H1 (cell line): ENCODE data around the gene PFKM. TPM values are rescaled to one million over a fixed set of nuclear protein-coding genes. Genes with fewer than 3 reads are reported as not detected.

Source experiments
- CTCF ChIA-PET: fragments of 300-600 bp; sonication (Branson Sonifier 250); formaldehyde crosslinking; loops from one replicate; lab custom pipeline; 2021; ENCODE audit not compliant: partially characterized antibody; lab: Charles Lee
- POLR2A ChIA-PET: fragments of 300-600 bp; sonication (Branson Sonifier 250); formaldehyde crosslinking; loops from one replicate; lab custom pipeline; 2021; ENCODE audit warnings: inconsistent platforms; ENCODE audit not compliant: partially characterized antibody; lab: Charles Lee
- DNase-seq, 2 experiments: peaks; one replicate each; pipeline versions ENCODE4 v3.0.0 to v3.0.0-alpha.2; 2010 to 2022; ENCODE audit warnings: low spot score in 2 of 2, low read depth in 1 of 2, mixed read lengths in 1 of 2
- FAIRE-seq: peaks from 2 replicates; lab custom pipeline; 2011; peaks lifted over from hg19 to GRCh38; lab: Jason Lieb, UNC
- H2AFZ ChIP-seq: 2 replicates; pipeline ENCODE4 v1.8.1; 2012; ENCODE audit warnings: low read length, inconsistent platforms
- H2AK5ac ChIP-seq: 2 replicates; pipeline ENCODE4 v1.6.1; 2013; ENCODE audit warnings: low read depth, low read length
- H2BK120ac ChIP-seq: replicated peaks from 2 replicates; pipeline ENCODE3; 2013; ENCODE audit warnings: low read depth, low read length, inconsistent platforms
- H2BK12ac ChIP-seq: 2 replicates; pipeline ENCODE4 v1.6.1; 2013; ENCODE audit warnings: low read depth, low read length
- H2BK15ac ChIP-seq: 2 replicates; pipeline ENCODE4 v1.6.1; 2013; ENCODE audit warnings: low read length
- H2BK20ac ChIP-seq: 2 replicates; pipeline ENCODE4 v1.6.1; 2013; ENCODE audit warnings: low read length
- H2BK5ac ChIP-seq: 2 replicates; pipeline ENCODE4 v1.6.1; 2013; ENCODE audit warnings: low read depth, low read length
- H3K14ac ChIP-seq: 2 replicates; pipeline ENCODE4 v1.6.1; 2013; ENCODE audit warnings: inconsistent platforms; ENCODE audit not compliant: insufficient read length
- H3K18ac ChIP-seq: 2 replicates; pipeline ENCODE4 v1.6.1; 2013; ENCODE audit warnings: low read length; ENCODE audit errors: extremely low read depth
- H3K23ac ChIP-seq: 2 replicates; pipeline ENCODE4 v1.6.1; 2013; ENCODE audit warnings: inconsistent platforms; ENCODE audit not compliant: insufficient read length
- H3K23me2 ChIP-seq: 2 replicates; pipeline ENCODE4 v1.6.1; 2013; ENCODE audit warnings: low read depth, low read length
- H3K27ac ChIP-seq: 2 replicates; pipeline ENCODE4 v1.6.1; 2011; ENCODE audit warnings: low read depth, low read length, inconsistent platforms
- H3K27me3 ChIP-seq, 4 experiments: replicated peaks in 1 of 4; 1 replicate in 1 of 4; 2 replicates in 3 of 4; pipeline versions ENCODE4 v1.6.1 to v1.8.1; 2011 to 2013; ENCODE audit warnings: low read length in 3 of 4, mild to moderate bottlenecking in 3 of 4, inconsistent platforms in 2 of 4, mixed read lengths in 2 of 4, moderate library complexity in 1 of 4; ENCODE audit not compliant: control insufficient read depth in 3 of 4, insufficient read depth in 3 of 4; ENCODE audit errors: extremely low read depth in 1 of 4
- H3K36me3 ChIP-seq, 4 experiments: 2 replicates each; pipeline versions ENCODE4 v1.6.1 to v1.8.1; 2011 to 2013; ENCODE audit warnings: mild to moderate bottlenecking in 4 of 4, low read length in 3 of 4, moderate library complexity in 2 of 4, control low read depth in 1 of 4, inconsistent platforms in 1 of 4; ENCODE audit not compliant: insufficient read depth in 4 of 4, control insufficient read depth in 2 of 4
- H3K4ac ChIP-seq: replicated peaks from 2 replicates; pipeline ENCODE3; 2013; ENCODE audit warnings: low read length, low read depth, mixed read lengths, inconsistent platforms; ENCODE audit not compliant: insufficient read length
- H3K4me1 ChIP-seq, 4 experiments: replicated peaks in 1 of 4; 1 replicate in 1 of 4; 2 replicates in 3 of 4; pipeline versions ENCODE4 v1.6.1 to v1.8.1; 2011 to 2013; ENCODE audit warnings: low read length in 3 of 4, inconsistent platforms in 2 of 4, mixed read lengths in 1 of 4; ENCODE audit not compliant: insufficient read depth in 4 of 4, control insufficient read depth in 3 of 4
- H3K4me2 ChIP-seq, 2 experiments: 2 replicates each; pipeline versions ENCODE4 v1.6.1 to v1.8.1; 2011 to 2013; ENCODE audit warnings: low read depth in 2 of 2, low read length in 2 of 2, control low read depth in 1 of 2, inconsistent platforms in 1 of 2, mild to moderate bottlenecking in 1 of 2; ENCODE audit not compliant: insufficient read depth in 1 of 2
- H3K4me3 ChIP-seq, 4 experiments: fragments of 200-600, 300-600 bp in 1 of 4; sonication (generic), shearing (Covaris generic), sonication (Bioruptor Twin) in 1 of 4; 2 replicates each; pipeline versions ENCODE4 v1.5.1 to v1.8.1; 2011 to 2016; ENCODE audit warnings: low read length in 4 of 4, low read depth in 3 of 4, control low read depth in 2 of 4, inconsistent platforms in 2 of 4, mild to moderate bottlenecking in 2 of 4, mixed read lengths in 1 of 4, moderate library complexity in 1 of 4; ENCODE audit not compliant: insufficient read depth in 2 of 4; ENCODE audit errors: extremely low read depth in 1 of 4
- H3K56ac ChIP-seq: replicated peaks from 2 replicates; pipeline ENCODE3; 2013; ENCODE audit warnings: low read depth, mild to moderate bottlenecking, mixed read lengths, low read length, inconsistent platforms; ENCODE audit not compliant: insufficient read length
- H3K79me1 ChIP-seq: 2 replicates; pipeline ENCODE4 v1.6.1; 2013; ENCODE audit warnings: low read depth, low read length, control low read depth
- H3K79me2 ChIP-seq, 2 experiments: 2 replicates each; pipeline versions ENCODE4 v1.6.1 to v1.8.1; 2012 to 2013; ENCODE audit warnings: low read length in 2 of 2, mild to moderate bottlenecking in 2 of 2, inconsistent platforms in 1 of 2; ENCODE audit not compliant: insufficient read depth in 2 of 2, control insufficient read depth in 1 of 2
- H3K9ac ChIP-seq, 4 experiments: replicated peaks in 1 of 4; 1 replicate in 1 of 4; 2 replicates in 3 of 4; pipeline versions ENCODE4 v1.6.1 to v1.8.1; 2011 to 2013; ENCODE audit warnings: low read depth in 3 of 4, low read length in 3 of 4, control low read depth in 2 of 4, mild to moderate bottlenecking in 2 of 4, moderate library complexity in 2 of 4, inconsistent platforms in 1 of 4; ENCODE audit errors: extremely low read depth in 1 of 4
- H3K9me3 ChIP-seq, 2 experiments: 2 replicates each; pipeline versions ENCODE4 v1.6.1 to v1.8.1; 2012 to 2013; ENCODE audit warnings: mild to moderate bottlenecking in 2 of 2, moderate library complexity in 2 of 2, control low read depth in 1 of 2, inconsistent platforms in 1 of 2, low read depth in 1 of 2, low read length in 1 of 2, mixed read lengths in 1 of 2; ENCODE audit not compliant: insufficient read depth in 2 of 2
- H4K20me1 ChIP-seq, 2 experiments: replicated peaks in 1 of 2; 2 replicates each; pipeline versions ENCODE3 to v1.8.1; 2011 to 2013; ENCODE audit warnings: inconsistent platforms in 2 of 2, low read length in 2 of 2, mild to moderate bottlenecking in 1 of 2; ENCODE audit not compliant: insufficient read depth in 2 of 2, control insufficient read depth in 1 of 2
- H4K5ac ChIP-seq: 2 replicates; pipeline ENCODE4 v1.6.1; 2013; ENCODE audit warnings: low read length, low read depth, mixed read lengths, inconsistent platforms; ENCODE audit not compliant: insufficient read length
- H4K8ac ChIP-seq: 2 replicates; pipeline ENCODE4 v1.8.0; 2013; ENCODE audit warnings: mild to moderate bottlenecking, moderate library complexity, low read length, inconsistent platforms; ENCODE audit not compliant: insufficient read depth; ENCODE audit errors: extremely low read depth
- H4K91ac ChIP-seq: replicated peaks from 2 replicates; pipeline ENCODE3; 2013; ENCODE audit warnings: low read length, mixed read lengths, inconsistent platforms; ENCODE audit not compliant: insufficient read length
- CBX5 ChIP-seq: fragments of 300-800, 300-1000 bp; sonication (generic); IDR thresholded peaks from 2 replicates; pipeline ENCODE4 v1.7.1; 2016; ENCODE audit warnings: antibody characterized with exemption, low read length, low read depth
- GABPA ChIP-seq: IDR thresholded peaks from 2 replicates; pipeline ENCODE4 v1.6.1; 2011; ENCODE audit warnings: mild to moderate bottlenecking, low read length, moderate library complexity, borderline replicate concordance; ENCODE audit not compliant: insufficient read depth
- HDAC2 ChIP-seq, 2 experiments: fragments of 300-600 bp in 1 of 2; sonication (generic) in 1 of 2; IDR thresholded peaks; 2 replicates each; pipeline ENCODE4 v1.6.1; 2011 to 2012; ENCODE audit warnings: low read depth in 2 of 2, low read length in 2 of 2, mild to moderate bottlenecking in 2 of 2, moderate library complexity in 2 of 2, borderline replicate concordance in 1 of 2, inconsistent platforms in 1 of 2
- KDM5A ChIP-seq: fragments of 200-600 bp; IDR thresholded peaks from 2 replicates; pipeline ENCODE4 v1.7.1; 2012; ENCODE audit warnings: mild to moderate bottlenecking, low read length, inconsistent platforms, mixed read lengths
- PHF8 ChIP-seq: fragments of 200-600 bp; sonication (generic); conservative IDR thresholded peaks from 2 replicates; pipeline ENCODE4 v1.7.1; 2012; ENCODE audit warnings: low read depth, mild to moderate bottlenecking, inconsistent platforms, low read length, moderate library complexity
- RNF2 ChIP-seq: fragments of 200-900, 300-1000 bp; sonication (generic); IDR thresholded peaks from 2 replicates; pipeline ENCODE4 v1.7.1; 2016; ENCODE audit warnings: borderline replicate concordance, low read depth, mild to moderate bottlenecking, antibody characterized with exemption, low read length; ENCODE audit not compliant: poor library complexity, severe bottlenecking; ENCODE audit errors: missing control alignments
- TCF12 ChIP-seq: IDR thresholded peaks from 2 replicates; pipeline ENCODE4 v1.6.1; 2011; ENCODE audit warnings: low read depth, mild to moderate bottlenecking, low read length
- WGBS, 2 experiments: shearing (Covaris generic) in 1 of 2; methylation state at CpG; one replicate each; pipeline versions ENCODE4 v1.1.6 to v1.1.7; 2013 to 2015; ENCODE audit warnings: low lambda C conversion rate in 2 of 2, mixed read lengths in 2 of 2, inconsistent platforms in 1 of 2, low coverage in 1 of 2, missing lambda C conversion rate in 1 of 2; ENCODE audit not compliant: insufficient replicate concordance in 2 of 2, insufficient coverage in 1 of 2, insufficient read length in 1 of 2; ENCODE audit errors: extremely low coverage in 1 of 2, missing lambda C conversion rate in 1 of 2; 5-methylcytosine and 5-hydroxymethylcytosine counted together
- polyA plus RNA-seq, 7 experiments: library from polyadenylated mRNA; depleted of rRNA in 3 of 7; stranded (reverse) in 5 of 7; unstranded in 2 of 7; fragments of >200 nt in 5 of 7; fragments of 200-250 nt in 2 of 7; gene quantifications; 1 replicate in 5 of 7; 2 replicates in 1 of 7; 4 replicates in 1 of 7; pipeline versions ENCODE4 v1.2.1 to v1.2.3, GENCODE V29; 2011 to 2013; ENCODE audit warnings: missing spikeins in 2 of 7, mixed read lengths in 2 of 7
- total RNA-seq: library from RNA; stranded (reverse); fragmentation: NEBNext Ultra II Directional; extraction: Animal tissue kit (Norgen Biotek cat#: 25700); gene quantifications from 2 replicates; pipeline ENCODE4 v1.2.1, GENCODE V29; 2021
- TF ChIP-seq, protein P1 (sequence below), 3 experiments: IDR thresholded peaks; 1 replicate in 2 of 3; 2 replicates in 1 of 3; pipeline versions ENCODE4 v1.5.1 to v1.6.1; 2011; ENCODE audit warnings: low read length in 3 of 3, mild to moderate bottlenecking in 3 of 3, inconsistent platforms in 2 of 3, low read depth in 1 of 3, moderate library complexity in 1 of 3; ENCODE audit not compliant: insufficient read depth in 1 of 3; ENCODE audit errors: control extremely low read depth in 1 of 3

The PFKM gene
- total and polyA plus RNA-seq, 2 of the 8 experiments (the other 6 are each of a cell fraction or from before 2014, with no cell fraction given) = 62.6 to 106 TPM

DNA sequence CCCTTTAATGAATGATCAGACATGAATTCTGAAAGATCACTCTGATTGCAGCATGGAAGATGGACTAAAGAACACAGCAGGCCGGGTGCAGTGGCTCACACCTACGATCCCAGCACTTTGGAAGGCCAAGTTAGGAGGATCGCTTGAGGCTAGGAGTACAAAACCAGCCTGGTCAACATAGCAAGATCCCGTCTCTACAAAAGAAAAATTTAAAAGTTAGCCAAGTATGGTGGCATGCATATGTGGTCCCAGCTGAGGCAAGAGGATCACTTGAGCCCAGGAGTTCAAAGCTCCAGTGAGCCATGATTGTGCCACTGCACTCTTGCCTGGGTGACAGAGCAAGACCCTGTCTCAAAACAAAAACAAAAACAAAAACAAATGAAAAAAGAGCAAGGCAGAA lies 48.4 kb upstream of the PFKM start:
- H3K9me3 ChIP-seq = no peaks in the 10 kb centered on the region
- POLR2A ChIA-PET = interaction anchor here (0.9 kb wide), 1 partner anchor 35 kb away, joined by 3 read pairs; no protein-coding TSS in a partner anchor
- FAIRE-seq (no peak), DNase-seq (no peak)
- H3K9ac ChIP-seq = no peak overlapping the region
- no peak overlapping the region for H3K18ac ChIP-seq
- no peaks in the 10 kb centered on the region for H3K23me2 ChIP-seq
- no peak overlapping the region for H4K8ac ChIP-seq
- peaks cover 0 to 1% (median 0%) of the 10 kb centered on the region in 4 experiments; a peak in 1 of 7 replicates for H3K27me3 ChIP-seq
- no peaks in the 10 kb centered on the region; the same call in 1 of the 2 replicates for H3K79me1 ChIP-seq
- H3K79me2 ChIP-seq = no peaks in the 10 kb centered on the region
- TF ChIP-seq RNF2 (no peak), GABPA (no peak), TCF12 (no peak), PHF8 (no peak), KDM5A (no peak), CBX5 (no peak), HDAC2 (IDR thresholded peaks at IDR 0.05; ENCODE audit: borderline replicate concordance in 1 of 2, low read depth in 2 of 2, low read length in 2 of 2) (no peak)
- TF ChIP-seq, protein P1, sequence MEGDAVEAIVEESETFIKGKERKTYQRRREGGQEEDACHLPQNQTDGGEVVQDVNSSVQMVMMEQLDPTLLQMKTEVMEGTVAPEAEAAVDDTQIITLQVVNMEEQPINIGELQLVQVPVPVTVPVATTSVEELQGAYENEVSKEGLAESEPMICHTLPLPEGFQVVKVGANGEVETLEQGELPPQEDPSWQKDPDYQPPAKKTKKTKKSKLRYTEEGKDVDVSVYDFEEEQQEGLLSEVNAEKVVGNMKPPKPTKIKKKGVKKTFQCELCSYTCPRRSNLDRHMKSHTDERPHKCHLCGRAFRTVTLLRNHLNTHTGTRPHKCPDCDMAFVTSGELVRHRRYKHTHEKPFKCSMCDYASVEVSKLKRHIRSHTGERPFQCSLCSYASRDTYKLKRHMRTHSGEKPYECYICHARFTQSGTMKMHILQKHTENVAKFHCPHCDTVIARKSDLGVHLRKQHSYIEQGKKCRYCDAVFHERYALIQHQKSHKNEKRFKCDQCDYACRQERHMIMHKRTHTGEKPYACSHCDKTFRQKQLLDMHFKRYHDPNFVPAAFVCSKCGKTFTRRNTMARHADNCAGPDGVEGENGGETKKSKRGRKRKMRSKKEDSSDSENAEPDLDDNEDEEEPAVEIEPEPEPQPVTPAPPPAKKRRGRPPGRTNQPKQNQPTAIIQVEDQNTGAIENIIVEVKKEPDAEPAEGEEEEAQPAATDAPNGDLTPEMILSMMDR (IDR thresholded peaks at IDR 0.05; ENCODE audit: control extremely low read depth in 1 of 3, insufficient read depth in 1 of 3, low read depth in 1 of 3, low read length in 3 of 3) = no peak
- H3K4me1 ChIP-seq = no peaks in the 10 kb centered on the region
- H3K14ac ChIP-seq = no peak overlapping the region
- no peak overlapping the region for H2BK5ac ChIP-seq
- no peak overlapping the region for H4K91ac ChIP-seq
- no peak overlapping the region for H2AK5ac ChIP-seq
- H2AFZ ChIP-seq = no peak overlapping the region
- WGBS, 2 experiments = 95% methylated on average over 4 of the region's 4 CpGs; no CpG with 5 or more reads in 1 of the 2 experiments
- H3K56ac ChIP-seq = no peak overlapping the region
- H3K4me3 ChIP-seq = no peak overlapping the region
- H2BK15ac ChIP-seq = no peak overlapping the region
- peaks cover 0 to 1% of the 10 kb centered on the region in 2 experiments for H4K20me1 ChIP-seq
- no peak overlapping the region for H2BK120ac ChIP-seq
- H2BK20ac ChIP-seq = no peak overlapping the region
- no peak overlapping the region for H3K27ac ChIP-seq
- no peak overlapping the region for H3K4me2 ChIP-seq
- CTCF ChIA-PET = interaction anchor here (0.9 to 2.1 kb wide), 2 partner anchors 9 to 108 kb away, joined by 3 to 10 read pairs; partner anchors contain the start of gene TMEM106C
- H3K36me3 ChIP-seq = peaks cover 0 to 28% (median 10%) of the 10 kb centered on the region in 4 experiments; a peak in 6 of 8 replicates
- H2BK12ac ChIP-seq = no peak overlapping the region
- H3K4ac ChIP-seq = no peak overlapping the region
- H3K23ac ChIP-seq = no peak overlapping the region
- no peak overlapping the region for H4K5ac ChIP-seq
